ENCODE measurements around the gene GLI3.

The GLI3 gene

GRCh38 chr7:41974870-41975557, 262.0 kb downstream of the GLI3 start:
- no peaks in the 10 kb centered on the region for H3F3A ChIP-seq (ENCODE audit: low read depth)
- H3K9ac ChIP-seq (ENCODE audit: low read depth, low read length, poor library complexity, severe bottlenecking), result no peak overlapping the region
- H3K9me3 ChIP-seq (ENCODE audit: insufficient read depth, low read depth, low read length), result no peaks in the 10 kb centered on the region
- H3K4me1 ChIP-seq (ENCODE audit: insufficient read depth, low read length, poor library complexity, severe bottlenecking), result no peaks in the 10 kb centered on the region
- no peaks in the 10 kb centered on the region for H3K36me3 ChIP-seq (ENCODE audit: insufficient read depth, low read length)
- H3K4me3 ChIP-seq (ENCODE audit: low read length, poor library complexity, severe bottlenecking), result no peak overlapping the region
- H3K27me3 ChIP-seq (ENCODE audit: insufficient read depth, low read length, poor library complexity, severe bottlenecking), result no peaks in the 10 kb centered on the region
- no peaks in the 10 kb centered on the region for H3K79me2 ChIP-seq (ENCODE audit: insufficient read depth, low read length)
- H4K20me1 ChIP-seq (ENCODE audit: insufficient read depth, low read length, poor library complexity, severe bottlenecking), result no peaks in the 10 kb centered on the region
- no peak overlapping the region for H2AFZ ChIP-seq (ENCODE audit: low read length)
- H3K4me2 ChIP-seq (ENCODE audit: low read depth, low read length, poor library complexity, severe bottlenecking), result no peak overlapping the region
- TF ChIP-seq EZH2phosphoT487 (IDR thresholded peaks at IDR 0.05; ENCODE audit: borderline replicate concordance), result no peak
- TF ChIP-seq, protein P1, sequence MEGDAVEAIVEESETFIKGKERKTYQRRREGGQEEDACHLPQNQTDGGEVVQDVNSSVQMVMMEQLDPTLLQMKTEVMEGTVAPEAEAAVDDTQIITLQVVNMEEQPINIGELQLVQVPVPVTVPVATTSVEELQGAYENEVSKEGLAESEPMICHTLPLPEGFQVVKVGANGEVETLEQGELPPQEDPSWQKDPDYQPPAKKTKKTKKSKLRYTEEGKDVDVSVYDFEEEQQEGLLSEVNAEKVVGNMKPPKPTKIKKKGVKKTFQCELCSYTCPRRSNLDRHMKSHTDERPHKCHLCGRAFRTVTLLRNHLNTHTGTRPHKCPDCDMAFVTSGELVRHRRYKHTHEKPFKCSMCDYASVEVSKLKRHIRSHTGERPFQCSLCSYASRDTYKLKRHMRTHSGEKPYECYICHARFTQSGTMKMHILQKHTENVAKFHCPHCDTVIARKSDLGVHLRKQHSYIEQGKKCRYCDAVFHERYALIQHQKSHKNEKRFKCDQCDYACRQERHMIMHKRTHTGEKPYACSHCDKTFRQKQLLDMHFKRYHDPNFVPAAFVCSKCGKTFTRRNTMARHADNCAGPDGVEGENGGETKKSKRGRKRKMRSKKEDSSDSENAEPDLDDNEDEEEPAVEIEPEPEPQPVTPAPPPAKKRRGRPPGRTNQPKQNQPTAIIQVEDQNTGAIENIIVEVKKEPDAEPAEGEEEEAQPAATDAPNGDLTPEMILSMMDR (conservative IDR thresholded peaks at IDR 0.05; ENCODE audit: low read length), result no peak
- H3K9me2 ChIP-seq (replicated peaks; ENCODE audit: low read depth, low read length), result no peaks in the 10 kb centered on the region

- Histone ChIP-seq H4K20me1 (ENCODE audit: insufficient read depth, low read length, poor library complexity, severe bottlenecking) (no peaks in the 10 kb centered on the region), H3F3A (ENCODE audit: low read depth) (no peaks in the 10 kb centered on the region), H3K4me2 (ENCODE audit: low read depth, low read length, poor library complexity, severe bottlenecking) (no peak overlapping the region), H2AFZ (ENCODE audit: low read length) (no peak overlapping the region), H3K9ac (ENCODE audit: low read depth, low read length, poor library complexity, severe bottlenecking) (no peak overlapping the region), H3K9me3 (ENCODE audit: insufficient read depth, low read depth, low read length) (no peaks in the 10 kb centered on the region), H3K36me3 (ENCODE audit: insufficient read depth, low read length) (no peaks in the 10 kb centered on the region), H3K4me1 (ENCODE audit: insufficient read depth, low read length, poor library complexity, severe bottlenecking) (no peaks in the 10 kb centered on the region), H3K4me3 (ENCODE audit: low read length, poor library complexity, severe bottlenecking) (no peak overlapping the region), H3K9me2 (replicated peaks; ENCODE audit: low read depth, low read length) (no peaks in the 10 kb centered on the region), H3K79me2 (ENCODE audit: insufficient read depth, low read length) (no peaks in the 10 kb centered on the region), H3K27me3 (ENCODE audit: insufficient read depth, low read length, poor library complexity, severe bottlenecking) (no peaks in the 10 kb centered on the region)
- no peak for TF ChIP-seq EZH2phosphoT487 (IDR thresholded peaks at IDR 0.05; ENCODE audit: borderline replicate concordance)
- TF ChIP-seq, protein P1 (conservative IDR thresholded peaks at IDR 0.05; ENCODE audit: low read length), result no peak
Measured at GRCh38 chr7:41973202-41973730, 263.7 kb downstream of the GLI3 start.

GRCh38 chr7:41972776-41973175, 264.2 kb downstream of the GLI3 start:
- no peaks in the 10 kb centered on the region for H3K79me2 ChIP-seq (ENCODE audit: insufficient read depth, low read length)
- no peaks in the 10 kb centered on the region for H3K27me3 ChIP-seq (ENCODE audit: insufficient read depth, low read length, poor library complexity, severe bottlenecking)
- TF ChIP-seq, protein P1 (conservative IDR thresholded peaks at IDR 0.05; ENCODE audit: low read length), result no peak
- no peak for TF ChIP-seq EZH2phosphoT487 (IDR thresholded peaks at IDR 0.05; ENCODE audit: borderline replicate concordance)
- no peaks in the 10 kb centered on the region for H3F3A ChIP-seq (ENCODE audit: low read depth)
- H3K9me3 ChIP-seq (ENCODE audit: insufficient read depth, low read depth, low read length), result no peaks in the 10 kb centered on the region
- no peak overlapping the region for H3K4me2 ChIP-seq (ENCODE audit: low read depth, low read length, poor library complexity, severe bottlenecking)
- no peak overlapping the region for H3K4me3 ChIP-seq (ENCODE audit: low read length, poor library complexity, severe bottlenecking)
- no peak overlapping the region for H2AFZ ChIP-seq (ENCODE audit: low read length)
- no peaks in the 10 kb centered on the region for H3K9me2 ChIP-seq (replicated peaks; ENCODE audit: low read depth, low read length)
- H3K4me1 ChIP-seq (ENCODE audit: insufficient read depth, low read length, poor library complexity, severe bottlenecking), result no peaks in the 10 kb centered on the region
- H4K20me1 ChIP-seq (ENCODE audit: insufficient read depth, low read length, poor library complexity, severe bottlenecking), result no peaks in the 10 kb centered on the region
- H3K36me3 ChIP-seq (ENCODE audit: insufficient read depth, low read length), result no peaks in the 10 kb centered on the region
- H3K9ac ChIP-seq (ENCODE audit: low read depth, low read length, poor library complexity, severe bottlenecking), result no peak overlapping the region

Data from Loucy (cell line).